Measurements from ENCODE around the gene KRT13. TPM values are rescaled to one million over a fixed set of nuclear protein-coding genes. Genes with fewer than 3 reads are reported as not detected.

The KRT13 gene
- total RNA-seq, 1 experiment from 2014 or later, result 45.7 TPM

DNA sequence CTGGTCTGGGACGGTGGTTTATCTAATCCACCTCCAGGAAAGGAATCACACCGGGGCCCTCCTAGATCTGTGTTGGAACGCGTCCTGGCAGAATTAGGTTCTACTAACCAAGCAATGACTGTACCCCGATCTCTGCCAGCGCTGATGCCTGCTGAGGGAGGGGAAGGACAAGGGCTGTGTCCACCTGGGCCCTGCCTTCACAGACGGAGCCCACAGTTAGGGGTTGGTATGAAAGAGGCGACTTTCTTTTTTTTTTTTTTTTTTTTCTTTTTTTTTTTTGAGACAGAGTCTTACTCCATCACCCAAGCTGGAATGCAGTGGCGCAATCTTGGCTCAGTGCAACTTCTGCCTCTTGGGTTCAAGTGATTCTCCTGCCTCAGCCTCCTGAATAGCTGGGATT, 32.6 kb upstream of the KRT13 start:
- no TSS peak for BruUV-seq (replicated peaks)
- Mint-ChIP-seq H3K36me3 (ENCODE audit: insufficient read depth, unreplicated experiment) (no peaks in the 10 kb centered on the region), H3K4me3 (ENCODE audit: low read depth, unreplicated experiment) (no peak overlapping the region), H3K27ac (ENCODE audit: unreplicated experiment) (no peak overlapping the region), H3K9me3 (ENCODE audit: low read depth, unreplicated experiment) (no peaks in the 10 kb centered on the region), H3K4me1 (ENCODE audit: low read depth, unreplicated experiment) (peaks cover 88% of the 10 kb centered on the region), H3K27me3 (ENCODE audit: unreplicated experiment) (no peaks in the 10 kb centered on the region)
- no peak for DNase-seq
- CTCF ChIA-PET, result interaction anchor here (0.6 to 3.8 kb wide), 4 partner anchors 10 to 631 kb away, joined by 3 to 39 read pairs (median 4); no protein-coding TSS in a partner anchor
- TF ChIP-seq CTCF (IDR thresholded peaks at IDR 0.05; ENCODE audit: unreplicated experiment), result no peak
- intact Hi-C loops (cut with micrococcal nuclease; ENCODE audit: unreplicated experiment), result no loop called here

DNA sequence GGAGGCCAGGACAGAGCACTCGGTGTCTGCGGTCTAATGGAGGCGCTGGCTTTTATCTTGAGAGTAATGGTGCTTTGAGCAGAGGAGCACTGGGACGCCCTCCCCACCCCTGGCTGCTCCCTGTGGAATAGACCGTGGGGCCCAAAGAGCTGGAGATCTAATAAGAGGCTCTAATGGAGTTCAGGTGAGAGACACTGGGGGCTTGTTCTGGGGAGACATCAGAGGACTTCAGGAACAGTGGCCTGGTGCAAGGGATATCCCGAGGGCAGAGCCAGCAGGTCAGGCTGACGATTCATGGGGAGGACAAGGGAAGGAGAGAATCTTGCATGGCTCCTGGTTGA, 32.2 kb upstream of the KRT13 start:
- CTCF ChIA-PET, result interaction anchor here (3.8 kb wide), 1 partner anchor 11 kb away, joined by 39 read pairs; no protein-coding TSS in a partner anchor
- peak overlapping the region; percentile 6 for H3K27ac Mint-ChIP-seq (ENCODE audit: unreplicated experiment)

GRCh38 chr17:41536741-41537613, 31.6 kb upstream of the KRT13 start:
- Mint-ChIP-seq H3K27ac (ENCODE audit: unreplicated experiment) (peak overlapping the region; percentile 6), H3K4me3 (ENCODE audit: low read depth, unreplicated experiment) (no peak overlapping the region), H3K4me1 (ENCODE audit: low read depth, unreplicated experiment) (peaks cover 88% of the 10 kb centered on the region), H3K27me3 (ENCODE audit: unreplicated experiment) (no peaks in the 10 kb centered on the region), H3K36me3 (ENCODE audit: insufficient read depth, unreplicated experiment) (no peaks in the 10 kb centered on the region), H3K9me3 (ENCODE audit: low read depth, unreplicated experiment) (no peaks in the 10 kb centered on the region)
- no TSS peak for BruUV-seq (replicated peaks)
- CTCF ChIA-PET, result interaction anchor here (0.9 to 3.8 kb wide), 5 partner anchors 9 to 129 kb away, joined by 3 to 39 read pairs (median 4); partner anchors contain the start of gene KRT19
- TF ChIP-seq CTCF (IDR thresholded peaks at IDR 0.05; ENCODE audit: unreplicated experiment), result no peak
- no peak for DNase-seq
- intact Hi-C loops (cut with micrococcal nuclease; ENCODE audit: unreplicated experiment), result no loop called here

More for the DNA sequence above, 32.2 kb upstream of the KRT13 start:
- Mint-ChIP-seq H3K4me1 (ENCODE audit: low read depth, unreplicated experiment) (peaks cover 88% of the 10 kb centered on the region), H3K36me3 (ENCODE audit: insufficient read depth, unreplicated experiment) (no peaks in the 10 kb centered on the region), H3K4me3 (ENCODE audit: low read depth, unreplicated experiment) (no peak overlapping the region), H3K9me3 (ENCODE audit: low read depth, unreplicated experiment) (no peaks in the 10 kb centered on the region), H3K27me3 (ENCODE audit: unreplicated experiment) (no peaks in the 10 kb centered on the region)
- TF ChIP-seq CTCF (IDR thresholded peaks at IDR 0.05; ENCODE audit: unreplicated experiment), result no peak
- no TSS peak for BruUV-seq (replicated peaks)
- intact Hi-C loops (cut with micrococcal nuclease; ENCODE audit: unreplicated experiment), result no loop called here
- no peak for DNase-seq

- no peak for TF ChIP-seq CTCF (IDR thresholded peaks at IDR 0.05; ENCODE audit: unreplicated experiment)
- H3K27ac Mint-ChIP-seq (ENCODE audit: unreplicated experiment), result peak overlapping the region; percentile 50
- intact Hi-C loops (cut with micrococcal nuclease; ENCODE audit: unreplicated experiment), result no loop called here
- DNase-seq, result peak; percentile 74
- peaks cover 2% of the 10 kb centered on the region for H3K36me3 Mint-ChIP-seq (ENCODE audit: insufficient read depth, unreplicated experiment)
- no peak overlapping the region for H3K4me3 Mint-ChIP-seq (ENCODE audit: low read depth, unreplicated experiment)
- CTCF ChIA-PET, result interaction anchor here (0.9 to 3.8 kb wide), 8 partner anchors 8 to 155 kb away, joined by 3 to 39 read pairs (median 4); partner anchors contain the start of gene KRT19
- H3K4me1 Mint-ChIP-seq (ENCODE audit: low read depth, unreplicated experiment), result peaks cover 88% of the 10 kb centered on the region
- no peaks in the 10 kb centered on the region for H3K27me3 Mint-ChIP-seq (ENCODE audit: unreplicated experiment)
- no peaks in the 10 kb centered on the region for H3K9me3 Mint-ChIP-seq (ENCODE audit: low read depth, unreplicated experiment)
- BruUV-seq (replicated peaks), result no TSS peak
Observed at GRCh38 chr17:41535764-41536481, 30.5 kb upstream of the KRT13 start.
